Esophagus squamous epithelium (tissue), 5 donors: ENCODE results near the gene TRIM63. TPM values are rescaled to one million over a fixed set of nuclear protein-coding genes. Genes with fewer than 3 reads are reported as not detected.

Experiments
- DNase-seq: peaks from one replicate; lab custom pipeline; 2025; lab: John Stamatoyannopoulos, UW
- H3K27ac ChIP-seq, 4 donors: fragments of 200-600 bp; sonication (generic); one replicate each; pipeline ENCODE4 v1.5.1; 2016 to 2019; ENCODE audit warnings: mild to moderate bottlenecking in 1 of 4
- H3K27me3 ChIP-seq, 4 donors: fragments of 200-600 bp; sonication (generic); 1 replicate in 3 of 4; 2 replicates in 1 of 4; pipeline versions ENCODE4 v1.5.1 to v1.6.0; 2017 to 2021; ENCODE audit warnings: antibody characterized with exemption in 1 of 4
- H3K36me3 ChIP-seq, 3 donors: fragments of 200-600 bp; sonication (generic); one replicate each; pipeline ENCODE4 v1.5.1; 2016 to 2019
- H3K4me1 ChIP-seq, 3 donors: fragments of 200-600 bp; sonication (generic); one replicate each; pipeline ENCODE4 v1.5.1; 2017 to 2019
- H3K4me3 ChIP-seq, 4 donors: fragments of 200-600 bp; sonication (generic); 1 replicate in 3 of 4; 2 replicates in 1 of 4; pipeline ENCODE4 v1.5.1; 2016 to 2019; ENCODE audit warnings: mild to moderate bottlenecking in 2 of 4, moderate library complexity in 1 of 4
- H3K9me3 ChIP-seq, 3 donors: fragments of 200-600 bp; sonication (generic); one replicate each; pipeline ENCODE4 v1.5.1; 2016 to 2019
- POLR2A ChIP-seq, 4 donors: fragments of 450-650 bp; IDR thresholded peaks; one replicate each; pipeline ENCODE4 v1.6.1; 2017; ENCODE audit warnings: antibody characterized with exemption in 4 of 4, mild to moderate bottlenecking in 4 of 4, moderate library complexity in 3 of 4
- WGBS, 2 donors: methylation state at CpG; one replicate each; pipeline ENCODE4 v1.1.5; 2018; 5-methylcytosine and 5-hydroxymethylcytosine counted together
- intact Hi-C: fragments of 100-400 bp; cut with DNase I; formaldehyde crosslinking; loops from one replicate; pipeline ENCODE4 v1.15.0; 2022
- total RNA-seq, 4 donors: library from RNA; depleted of rRNA; stranded (reverse); fragments of >200 nt; gene quantifications; one replicate each; pipeline ENCODE4 v1.1.0, GENCODE V29; 2016
- TF ChIP-seq, protein P1 (sequence below), 6 experiments: fragments of 450-650 bp in 4 of 6; fragments of 200-600 bp in 2 of 6; sonication (generic) in 2 of 6; IDR thresholded peaks; one replicate each; pipeline ENCODE4 v1.5.1; 2016 to 2019; ENCODE audit warnings: antibody characterized with exemption in 6 of 6, mild to moderate bottlenecking in 4 of 6, moderate library complexity in 4 of 6
- donor health status: DM: yes; HTN: yes; CAD: no.

Gene TRIM63
- 1 to 10 TPM in 1 of 4 donors, under 1 TPM in 1, not detected in 2; 0.23 to 1.7 TPM for total RNA-seq

DNA sequence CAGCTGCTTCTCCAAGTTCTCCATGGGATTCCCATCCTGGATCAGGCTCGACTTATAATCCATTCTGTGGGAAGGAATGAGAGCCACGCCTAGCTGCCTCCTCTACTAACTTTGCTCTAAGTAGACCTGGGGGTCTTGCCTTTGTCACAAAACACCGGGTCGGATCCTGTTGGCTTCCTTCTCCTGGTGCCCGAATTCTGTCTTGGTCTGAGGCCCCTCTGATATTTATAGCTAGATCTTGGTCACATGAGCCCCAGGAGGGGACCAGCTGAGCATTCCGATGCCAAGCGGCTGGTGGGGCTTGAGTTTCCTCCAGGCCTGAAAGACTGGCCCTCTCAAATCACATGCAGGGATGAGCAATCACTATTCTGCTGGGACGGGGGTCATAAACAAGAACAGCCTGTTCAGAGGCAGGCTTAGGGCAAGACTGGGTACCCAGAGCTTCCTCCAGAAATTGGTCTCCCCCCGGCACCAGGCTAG, at the start of gene TRIM63:
Gene TRIM63 (minus strand): TSS at position 199 of the 480 bp plus-strand sequence. CDS start 136 bp downstream, at position 63.
- Histone ChIP-seq H3K27me3 (peaks cover 0 to 86% (median 0%) of the 10 kb centered on the region in 4 donors), H3K36me3 (no peaks in the 10 kb centered on the region), H3K9me3 (no peaks in the 10 kb centered on the region), H3K4me3 (no peak within 1 kb of the TSS), H3K4me1 (no peaks in the 10 kb centered on the region), H3K27ac (no peak within 1 kb of the TSS)
- TF ChIP-seq, protein P1, sequence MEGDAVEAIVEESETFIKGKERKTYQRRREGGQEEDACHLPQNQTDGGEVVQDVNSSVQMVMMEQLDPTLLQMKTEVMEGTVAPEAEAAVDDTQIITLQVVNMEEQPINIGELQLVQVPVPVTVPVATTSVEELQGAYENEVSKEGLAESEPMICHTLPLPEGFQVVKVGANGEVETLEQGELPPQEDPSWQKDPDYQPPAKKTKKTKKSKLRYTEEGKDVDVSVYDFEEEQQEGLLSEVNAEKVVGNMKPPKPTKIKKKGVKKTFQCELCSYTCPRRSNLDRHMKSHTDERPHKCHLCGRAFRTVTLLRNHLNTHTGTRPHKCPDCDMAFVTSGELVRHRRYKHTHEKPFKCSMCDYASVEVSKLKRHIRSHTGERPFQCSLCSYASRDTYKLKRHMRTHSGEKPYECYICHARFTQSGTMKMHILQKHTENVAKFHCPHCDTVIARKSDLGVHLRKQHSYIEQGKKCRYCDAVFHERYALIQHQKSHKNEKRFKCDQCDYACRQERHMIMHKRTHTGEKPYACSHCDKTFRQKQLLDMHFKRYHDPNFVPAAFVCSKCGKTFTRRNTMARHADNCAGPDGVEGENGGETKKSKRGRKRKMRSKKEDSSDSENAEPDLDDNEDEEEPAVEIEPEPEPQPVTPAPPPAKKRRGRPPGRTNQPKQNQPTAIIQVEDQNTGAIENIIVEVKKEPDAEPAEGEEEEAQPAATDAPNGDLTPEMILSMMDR (IDR thresholded peaks at IDR 0.05): no peak
- no peak for TF ChIP-seq POLR2A (IDR thresholded peaks at IDR 0.05)
- no peak for DNase-seq
- intact Hi-C loops: no loop called here
- 50 to 85% methylated on average over 5 of the region's 9 CpGs for WGBS, 2 donors

DNA sequence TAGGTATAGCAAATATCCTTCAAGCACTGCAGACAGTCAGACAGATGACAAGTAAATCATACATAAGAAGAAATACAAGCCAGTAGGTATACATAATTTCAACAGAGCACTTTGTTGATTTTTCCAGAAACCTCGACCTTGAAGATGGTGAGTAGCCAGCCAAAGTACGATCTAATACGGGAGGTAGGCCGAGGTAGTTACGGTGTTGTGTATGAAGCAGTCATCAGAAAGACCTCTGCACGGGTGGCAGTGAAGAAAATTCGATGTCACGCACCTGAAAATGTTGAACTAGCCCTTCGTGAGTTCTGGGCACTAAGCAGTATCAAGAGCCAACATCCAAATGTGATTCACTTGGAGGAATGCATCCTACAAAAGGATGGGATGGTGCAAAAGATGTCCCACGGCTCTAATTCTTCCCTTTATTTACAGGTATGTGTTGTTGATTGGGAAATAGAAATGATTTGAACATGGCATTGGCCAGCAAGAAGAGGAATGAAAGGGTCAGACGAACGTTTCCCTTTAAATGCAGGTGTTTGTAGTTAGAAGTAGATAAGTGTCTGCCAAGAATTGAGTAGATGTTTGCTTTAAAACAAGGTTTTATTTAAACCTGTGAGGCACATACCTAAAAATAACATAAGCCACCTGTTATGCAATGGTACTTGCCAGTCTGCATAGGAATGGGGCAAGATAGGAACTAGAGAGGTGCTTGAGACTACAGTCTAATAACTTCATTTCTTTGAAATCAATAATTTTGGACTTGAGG, 46.9 kb upstream of the TRIM63 start:
- Histone ChIP-seq H3K4me1 (peaks cover 13 to 32% (median 17%) of the 10 kb centered on the region in 3 donors), H3K27ac (no peak overlapping the region), H3K36me3 (peaks cover 0 to 54% (median 14%) of the 10 kb centered on the region in 3 donors), H3K27me3 (no peaks in the 10 kb centered on the region), H3K4me3 (no peak overlapping the region), H3K9me3 (no peaks in the 10 kb centered on the region)
- 80 to 81% methylated on average over 12 of the region's 12 CpGs for WGBS, 2 donors
- no peak for DNase-seq
- TF ChIP-seq POLR2A (IDR thresholded peaks at IDR 0.05): no peak
- TF ChIP-seq, protein P1 (IDR thresholded peaks at IDR 0.05): no peak
- intact Hi-C loops: no loop called here

DNA sequence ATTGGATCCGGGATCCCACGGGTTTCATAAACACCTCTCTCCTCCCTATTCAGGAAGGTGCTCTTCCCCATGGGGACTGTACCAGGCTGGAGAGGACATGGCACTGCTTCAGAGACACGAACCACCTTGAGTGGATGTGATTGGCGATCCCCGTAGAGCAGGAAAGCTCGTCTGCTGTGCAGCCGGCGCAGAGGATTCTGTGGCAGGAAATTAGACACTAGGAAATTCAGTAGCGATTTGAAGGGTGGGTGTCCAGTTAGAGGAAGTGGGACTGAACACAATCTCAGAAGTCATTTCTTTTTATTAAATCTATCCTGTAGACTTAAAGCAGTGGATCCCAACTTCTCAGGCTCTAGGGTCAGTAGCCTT, 45.0 kb upstream of the TRIM63 start:
- peaks cover 13 to 32% (median 17%) of the 10 kb centered on the region in 3 donors for H3K4me1 ChIP-seq
- H3K27me3 ChIP-seq: no peaks in the 10 kb centered on the region
- intact Hi-C loops: no loop called here
- peak overlapping the region; percentile 92 to 99 (median 96) for H3K27ac ChIP-seq
- H3K36me3 ChIP-seq: peaks cover 0 to 34% (median 9%) of the 10 kb centered on the region in 3 donors
- TF ChIP-seq POLR2A (IDR thresholded peaks at IDR 0.05): no peak
- TF ChIP-seq, protein P1 (IDR thresholded peaks at IDR 0.05): no peak
- no peak for DNase-seq
- peak overlapping the region; percentile 85 to 95 (median 87) for H3K4me3 ChIP-seq
- H3K9me3 ChIP-seq: no peaks in the 10 kb centered on the region
- 0 to 1% methylated on average over 6 to 7 of the region's 9 CpGs for WGBS, 2 donors

DNA sequence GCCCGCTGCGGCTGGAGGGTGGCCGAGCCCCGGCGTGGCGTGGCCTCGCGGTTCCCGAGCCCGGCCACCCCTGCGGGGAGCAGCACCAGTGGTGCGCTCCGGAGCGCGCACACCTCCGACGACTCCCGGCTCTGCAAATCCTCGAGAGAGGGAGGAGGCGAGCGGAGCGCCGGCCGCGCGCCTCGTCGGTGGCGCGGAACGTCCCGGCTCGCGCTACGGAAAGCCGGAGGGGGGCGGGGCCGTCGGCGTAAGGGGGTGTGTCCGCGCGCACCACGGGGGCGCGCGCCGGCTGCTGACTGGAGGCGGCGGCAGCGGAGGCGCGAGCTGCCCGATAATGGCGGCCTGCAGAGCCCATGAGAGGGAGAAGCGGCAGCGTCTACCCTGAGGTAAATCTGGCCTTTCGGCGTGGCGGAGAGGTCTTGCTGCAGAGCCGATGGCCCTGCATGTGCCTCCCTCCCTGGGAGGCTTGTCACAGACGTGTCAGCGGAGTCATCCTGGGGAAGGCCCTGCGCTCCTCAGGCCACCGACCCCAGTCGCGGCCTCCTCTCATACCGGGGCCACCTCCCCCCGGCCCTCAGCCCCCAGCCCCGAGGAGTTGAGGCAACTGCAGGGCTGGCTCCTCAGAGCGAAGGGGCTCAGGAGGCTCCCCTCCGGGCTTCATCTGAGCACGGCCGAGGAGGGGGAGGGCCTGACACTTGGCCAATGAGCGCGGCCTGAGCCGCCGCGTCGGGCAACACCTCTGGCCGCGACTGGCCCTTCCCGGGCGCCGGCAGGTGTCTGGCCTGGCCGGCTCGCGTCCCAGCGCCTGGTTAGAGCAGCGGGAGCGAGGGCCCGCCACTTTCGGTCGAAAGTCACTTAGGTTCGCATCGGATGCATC, 44.3 kb upstream of the TRIM63 start, which contains the start of gene PDIK1L:
Gene PDIK1L (plus strand): TSS at position 295 of the 877 bp plus-strand sequence. CDS start 2,485 bp downstream, outside the sequence.
- intact Hi-C loops: no loop called here
- Histone ChIP-seq H3K4me3 (peak within 1 kb of the TSS; percentile 85 to 95 (median 87)), H3K4me1 (peaks cover 13 to 32% (median 17%) of the 10 kb centered on the region in 3 donors), H3K9me3 (no peaks in the 10 kb centered on the region), H3K27ac (peak within 1 kb of the TSS; percentile 92 to 99 (median 96)), H3K27me3 (no peaks in the 10 kb centered on the region), H3K36me3 (peaks cover 0 to 29% (median 9%) of the 10 kb centered on the region in 3 donors)
- peak in 3 of 4 donors; percentile 57 to 79 (median 79) for TF ChIP-seq POLR2A (IDR thresholded peaks at IDR 0.05)
- TF ChIP-seq, protein P1 (IDR thresholded peaks at IDR 0.05): peak in 2 of 6 experiments; percentile 8 to 35
- 0% methylated on average over 9 of the region's 96 CpGs; no CpG with 5 or more reads in 1 of the 2 donors for WGBS, 2 donors
- DNase-seq: peak; percentile 75
